Myocyte (in vitro differentiated cells): ENCODE data around the gene CPXM2. TPM values are rescaled to one million over a fixed set of nuclear protein-coding genes. Genes with fewer than 3 reads are reported as not detected.
A peak's percentile ranks its signal among the peaks of the same experiment; 100 is the strongest.

Source experiments
- DNase-seq: peaks from one replicate; pipeline ENCODE4 v3.0.0-alpha.2; 2012; ENCODE audit warnings: low read depth
- total RNA-seq: library from RNA; depleted of rRNA; stranded (reverse); fragments of >200 nt; gene quantifications from 2 replicates; pipeline ENCODE4 v1.2.3, GENCODE V29; 2014

CPXM2 gene
- total RNA-seq, 1 donor from 2014 or later = not detected

- no peak for DNase-seq
Measured at GRCh38 chr10:123870260-123870659, 21.3 kb downstream of the CPXM2 start.

GRCh38 chr10:123869020-123869414 is 22.6 kb downstream of the CPXM2 start:
- no peak for DNase-seq

GRCh38 chr10:123868038-123869019 is 23.3 kb downstream of the CPXM2 start:
- DNase-seq = no peak

GRCh38 chr10:123865880-123866279 is 25.7 kb downstream of the CPXM2 start:
- DNase-seq = no peak

- no peak for DNase-seq
Measured at GRCh38 chr10:123865350-123865749, 26.3 kb downstream of the CPXM2 start.

GRCh38 chr10:123864923-123865322 is 26.7 kb downstream of the CPXM2 start:
- no peak for DNase-seq

- no peak for DNase-seq
Measured at GRCh38 chr10:123863721-123864482, 27.7 kb downstream of the CPXM2 start.

GRCh38 chr10:123863183-123863575 is 28.4 kb downstream of the CPXM2 start:
- no peak for DNase-seq

- no peak for DNase-seq
Measured at GRCh38 chr10:123862421-123863182, 29.0 kb downstream of the CPXM2 start.

- DNase-seq = no peak
Measured at GRCh38 chr10:123860856-123861255, 30.8 kb downstream of the CPXM2 start.

- no peak for DNase-seq
Measured at GRCh38 chr10:123860209-123860608, 31.4 kb downstream of the CPXM2 start.

GRCh38 chr10:123859653-123860050 is 32.0 kb downstream of the CPXM2 start:
- no peak for DNase-seq

GRCh38 chr10:123858907-123859652 is 32.5 kb downstream of the CPXM2 start:
- DNase-seq = peak; percentile 52

- DNase-seq = peak; percentile 9
Measured at GRCh38 chr10:123858077-123858681, 33.4 kb downstream of the CPXM2 start.

GRCh38 chr10:123857616-123858015 is 34.0 kb downstream of the CPXM2 start:
- no peak for DNase-seq

- DNase-seq = no peak
Measured at GRCh38 chr10:123855008-123855684, 36.5 kb downstream of the CPXM2 start.

GRCh38 chr10:123854498-123854897 is 37.1 kb downstream of the CPXM2 start:
- DNase-seq = no peak

- DNase-seq = no peak
Measured at GRCh38 chr10:123854003-123854402, 37.6 kb downstream of the CPXM2 start.

GRCh38 chr10:123852411-123852951 is 39.1 kb downstream of the CPXM2 start:
- no peak for DNase-seq
